OCI-LY7 (cell line): Measurements from ENCODE around the gene NACC1.

Experiments used
- EZH2phosphoT487 ChIP-seq: fragments of 200-600 bp; sonication (generic); IDR thresholded peaks from 2 replicates; pipeline ENCODE4 v1.6.1; 2018; ENCODE audit warnings: low read depth, borderline replicate concordance, mild to moderate bottlenecking, mixed run types, antibody characterized with exemption, low read length, moderate library complexity, mixed read lengths
- TF ChIP-seq, protein P1 (sequence below): fragments of 200-600 bp; sonication (generic); conservative IDR thresholded peaks from 2 replicates; pipeline ENCODE4 v1.5.1; 2014; ENCODE audit warnings: mild to moderate bottlenecking, antibody characterized with exemption, low read length, moderate library complexity, mixed read lengths

DNA sequence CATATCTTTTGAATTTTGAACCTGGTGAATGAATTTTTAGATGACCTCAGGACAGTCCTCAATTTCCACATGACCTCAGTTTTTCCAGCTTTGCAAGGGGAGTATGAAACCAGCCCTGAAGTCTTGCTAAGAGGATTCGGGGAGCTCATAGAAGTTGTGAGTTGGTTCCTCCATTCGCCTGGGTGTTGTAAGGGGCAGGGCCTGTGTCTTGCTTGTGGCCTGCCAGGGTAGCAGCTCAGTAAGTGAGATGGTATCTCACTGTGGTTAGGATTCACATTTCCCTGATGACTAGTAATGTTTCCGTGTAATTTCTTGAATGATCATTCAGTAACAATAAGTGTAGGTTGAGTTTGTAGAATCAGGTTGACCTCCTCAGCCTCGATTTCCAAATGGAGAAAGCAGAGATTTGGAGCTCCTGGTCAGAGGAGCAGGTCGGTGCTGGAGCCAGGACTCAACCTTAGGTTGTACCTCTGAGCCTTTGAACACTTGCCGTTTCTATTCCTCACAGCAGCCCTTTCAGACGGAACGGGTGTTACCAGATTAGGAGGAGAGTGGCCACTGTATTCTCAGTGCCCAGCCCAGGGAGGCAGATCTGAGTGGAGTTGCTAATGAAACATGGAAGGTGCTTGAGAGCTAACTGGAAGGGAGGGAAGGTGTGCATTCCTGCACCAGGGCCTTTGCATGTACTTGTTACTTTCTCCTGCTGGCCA is 14.6 kb downstream of the NACC1 start:
- TF ChIP-seq, protein P1, sequence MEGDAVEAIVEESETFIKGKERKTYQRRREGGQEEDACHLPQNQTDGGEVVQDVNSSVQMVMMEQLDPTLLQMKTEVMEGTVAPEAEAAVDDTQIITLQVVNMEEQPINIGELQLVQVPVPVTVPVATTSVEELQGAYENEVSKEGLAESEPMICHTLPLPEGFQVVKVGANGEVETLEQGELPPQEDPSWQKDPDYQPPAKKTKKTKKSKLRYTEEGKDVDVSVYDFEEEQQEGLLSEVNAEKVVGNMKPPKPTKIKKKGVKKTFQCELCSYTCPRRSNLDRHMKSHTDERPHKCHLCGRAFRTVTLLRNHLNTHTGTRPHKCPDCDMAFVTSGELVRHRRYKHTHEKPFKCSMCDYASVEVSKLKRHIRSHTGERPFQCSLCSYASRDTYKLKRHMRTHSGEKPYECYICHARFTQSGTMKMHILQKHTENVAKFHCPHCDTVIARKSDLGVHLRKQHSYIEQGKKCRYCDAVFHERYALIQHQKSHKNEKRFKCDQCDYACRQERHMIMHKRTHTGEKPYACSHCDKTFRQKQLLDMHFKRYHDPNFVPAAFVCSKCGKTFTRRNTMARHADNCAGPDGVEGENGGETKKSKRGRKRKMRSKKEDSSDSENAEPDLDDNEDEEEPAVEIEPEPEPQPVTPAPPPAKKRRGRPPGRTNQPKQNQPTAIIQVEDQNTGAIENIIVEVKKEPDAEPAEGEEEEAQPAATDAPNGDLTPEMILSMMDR = no peak
- no peak for TF ChIP-seq EZH2phosphoT487
